GM18526 (cell line): ENCODE results near the gene MUCL1.

Source experiments
- POLR2A ChIP-seq: IDR thresholded peaks from 3 replicates; pipeline ENCODE4 v1.6.1; 2011; ENCODE audit not compliant: insufficient read length; ENCODE audit errors: extremely low read depth

The MUCL1 gene, protein sequence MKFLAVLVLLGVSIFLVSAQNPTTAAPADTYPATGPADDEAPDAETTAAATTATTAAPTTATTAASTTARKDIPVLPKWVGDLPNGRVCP

DNA sequence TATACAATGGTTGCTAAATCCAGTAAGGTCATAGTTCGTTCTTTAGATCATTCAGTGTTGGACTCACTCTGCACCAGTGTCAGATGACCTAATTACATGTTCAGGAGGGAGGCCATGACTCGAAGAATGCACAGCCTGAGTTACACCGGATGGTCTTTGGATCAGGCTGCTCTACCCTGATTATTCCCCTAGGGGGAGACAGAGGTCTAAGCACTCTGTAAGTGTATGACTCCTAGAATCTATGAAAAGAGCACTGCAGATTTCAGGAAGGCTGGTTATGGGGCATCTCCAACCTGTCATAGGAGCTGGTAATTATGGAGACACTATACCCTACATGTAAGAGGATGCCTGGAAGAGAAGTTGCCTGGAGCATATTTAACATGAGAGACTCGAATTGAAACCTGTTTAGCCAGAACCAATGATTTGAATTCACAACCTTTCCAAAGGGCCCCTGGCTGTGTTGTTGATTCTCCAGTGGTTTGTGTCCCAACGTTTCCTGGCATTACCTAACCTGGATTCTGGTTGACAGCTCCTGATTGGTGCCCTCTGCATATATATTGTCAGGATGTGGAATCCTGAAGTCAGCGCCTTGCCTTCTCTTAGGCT, at the start of gene MUCL1:
Gene MUCL1 (plus strand): TSS at position 584 of the 606 bp plus-strand sequence. CDS start 67 bp downstream, outside the sequence.
- no peak for TF ChIP-seq POLR2A

DNA sequence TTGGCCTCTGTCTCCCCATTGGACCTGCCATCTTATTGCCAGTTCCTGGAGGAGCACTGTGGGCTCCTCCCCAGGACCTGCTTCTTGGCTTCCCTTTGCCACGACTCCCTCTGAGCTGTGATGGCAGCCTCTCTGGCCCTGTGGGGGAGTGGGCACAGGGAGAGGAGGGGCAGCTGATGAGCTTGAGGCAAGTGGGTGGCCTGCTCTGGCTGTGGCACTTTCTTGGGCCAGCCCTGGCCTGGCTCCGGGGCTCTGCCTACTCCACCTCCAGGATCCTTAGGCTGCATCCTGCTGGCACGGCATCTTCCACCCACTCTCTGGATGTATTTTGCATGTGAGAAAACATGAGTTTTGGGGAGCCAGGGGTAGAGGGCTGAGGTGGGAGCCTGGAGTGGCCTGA, 32.6 kb upstream of the MUCL1 start:
- TF ChIP-seq POLR2A, result no peak

DNA sequence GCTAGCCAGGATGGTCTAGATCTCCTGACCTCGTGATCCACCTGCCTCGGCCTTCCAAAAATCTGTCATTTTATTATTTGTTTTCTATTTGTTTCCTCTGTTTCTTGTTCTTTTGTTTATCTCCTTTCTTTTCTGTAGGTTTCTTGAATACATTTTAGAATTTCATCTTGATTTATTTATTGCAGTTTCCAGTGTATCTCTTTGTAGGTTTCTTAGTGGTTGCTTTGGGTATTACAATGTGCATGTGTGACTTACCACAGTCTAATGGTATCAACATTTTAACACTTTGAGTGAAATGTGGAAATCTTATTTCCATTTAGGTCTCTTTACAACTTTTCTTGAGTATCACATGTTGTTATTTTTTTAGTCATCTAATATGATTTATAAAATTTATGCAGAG, 29.9 kb upstream of the MUCL1 start:
- no peak for TF ChIP-seq POLR2A

DNA sequence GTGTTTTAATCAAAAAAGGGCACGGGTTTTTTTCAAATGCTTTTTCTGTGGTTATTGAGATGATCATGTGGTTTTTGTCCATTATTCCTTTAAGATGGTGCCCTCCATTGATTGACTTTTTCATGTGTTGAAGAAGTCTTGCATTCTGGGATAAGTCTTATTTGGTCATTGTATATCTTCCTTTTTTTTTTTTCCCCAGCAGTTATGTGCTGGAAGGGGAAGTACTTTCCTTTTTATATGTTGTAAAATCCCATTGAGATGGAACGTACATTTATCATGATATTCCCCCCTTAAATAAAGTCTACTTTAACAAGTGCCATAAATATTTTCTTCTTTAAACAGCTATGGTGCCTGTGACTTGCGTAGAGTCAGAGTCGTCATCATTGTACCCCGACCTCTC, 24.8 kb upstream of the MUCL1 start:
- no peak for TF ChIP-seq POLR2A

DNA sequence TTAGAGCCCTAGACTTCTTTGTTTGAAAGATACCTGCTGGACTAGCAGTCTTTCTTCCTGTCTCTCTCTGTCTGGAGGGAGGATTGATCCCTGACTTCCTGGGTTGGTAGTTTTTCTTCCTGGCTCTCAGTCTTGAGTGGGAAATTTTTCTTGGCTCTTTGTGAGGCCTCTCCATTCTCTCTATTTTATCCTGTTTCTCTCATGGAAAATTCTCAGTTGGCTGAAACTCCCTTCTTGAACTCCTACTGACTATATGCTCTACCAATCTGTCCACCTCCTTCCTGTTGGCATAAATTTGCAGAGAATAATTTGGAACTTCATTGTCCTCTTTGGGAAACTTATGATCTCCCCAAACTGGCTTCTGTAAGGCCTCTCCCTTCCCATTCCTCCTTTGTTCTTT, 24.1 kb upstream of the MUCL1 start:
- no peak for TF ChIP-seq POLR2A

DNA sequence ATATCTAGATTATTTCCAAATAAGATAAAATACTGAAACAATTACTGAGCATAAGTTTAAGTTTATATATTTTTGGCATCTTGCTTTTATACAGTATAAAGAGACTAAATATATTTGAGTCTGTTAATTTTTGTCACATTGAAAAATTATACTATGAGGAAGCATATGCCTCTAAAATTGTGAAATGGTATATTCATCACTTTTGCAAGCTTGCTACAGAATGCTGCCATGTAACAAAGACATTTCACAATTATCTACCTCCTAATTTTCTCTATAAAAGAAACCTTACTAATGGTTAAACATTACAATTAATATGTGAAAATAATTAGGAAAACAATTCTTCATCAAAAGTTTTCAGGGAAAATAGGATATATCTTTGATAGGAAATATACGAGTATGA, 22.7 kb upstream of the MUCL1 start:
- no peak for TF ChIP-seq POLR2A

DNA sequence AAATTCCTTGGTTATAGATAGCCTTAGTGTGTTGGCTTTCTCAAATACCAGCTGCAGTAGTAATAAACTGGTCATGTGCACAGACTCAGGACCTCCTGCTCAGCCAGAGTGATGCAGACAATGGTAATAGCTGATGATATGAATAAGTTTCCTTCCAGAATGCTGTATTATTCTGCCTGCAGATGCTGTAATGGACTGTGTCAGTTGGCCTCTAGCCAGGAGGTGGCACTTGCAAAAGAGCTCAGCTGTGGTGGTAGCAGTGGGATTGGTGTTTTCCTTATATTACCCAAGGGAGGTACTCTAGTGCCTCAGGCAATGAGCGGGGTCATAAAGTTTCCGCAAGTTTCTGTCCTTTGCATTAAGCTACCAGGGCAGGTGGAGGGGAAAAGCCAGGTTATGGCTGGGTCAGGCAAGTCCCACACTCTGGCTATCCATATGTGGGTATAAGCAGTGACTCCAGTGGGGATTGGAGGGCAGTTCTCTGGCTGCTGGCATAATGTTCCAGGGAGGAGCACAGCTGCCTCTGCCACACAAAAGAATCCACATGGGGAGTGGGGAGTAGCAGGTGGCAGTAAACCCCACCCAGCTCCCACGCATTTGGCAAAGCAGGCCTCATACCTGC, 14.0 kb upstream of the MUCL1 start:
- TF ChIP-seq POLR2A, result no peak

DNA sequence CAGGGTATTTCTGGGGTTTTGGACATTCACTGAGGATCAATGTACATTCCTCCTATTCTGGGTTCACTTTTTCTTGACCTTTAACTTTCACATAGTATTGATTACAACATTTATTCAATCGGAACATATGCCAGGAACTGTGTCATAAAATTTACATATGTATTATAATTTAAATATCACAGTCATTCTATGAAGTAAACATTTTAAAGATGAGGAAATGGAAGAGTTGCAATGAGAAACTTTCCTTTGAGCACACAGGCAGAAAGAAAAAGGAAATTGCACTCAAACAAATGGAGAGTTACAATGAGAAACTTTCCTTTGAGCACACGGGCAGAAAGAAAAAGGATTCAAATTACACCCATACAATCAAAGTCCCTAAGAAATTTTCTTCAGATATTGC, 3.1 kb downstream of the MUCL1 start:
- TF ChIP-seq POLR2A, result no peak

DNA sequence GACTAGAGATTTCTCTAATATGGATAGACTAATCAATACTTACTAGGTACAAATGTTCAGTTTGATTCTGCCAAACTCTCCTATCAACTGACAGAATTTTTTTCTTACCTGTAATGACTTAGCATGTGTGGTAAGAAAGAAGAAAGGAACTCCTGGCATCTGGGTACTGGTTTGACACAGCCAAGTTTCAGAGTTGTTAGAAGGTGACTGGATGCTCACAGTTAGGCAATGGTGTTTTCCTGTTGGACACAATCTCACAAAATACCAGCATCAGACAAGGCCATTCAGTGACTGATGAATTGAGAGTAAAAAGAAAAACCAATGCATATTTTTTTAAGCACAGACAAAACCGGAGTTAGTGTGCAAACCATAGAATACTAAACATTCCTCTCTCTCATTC, 4.2 kb downstream of the MUCL1 start:
- no peak for TF ChIP-seq POLR2A

DNA sequence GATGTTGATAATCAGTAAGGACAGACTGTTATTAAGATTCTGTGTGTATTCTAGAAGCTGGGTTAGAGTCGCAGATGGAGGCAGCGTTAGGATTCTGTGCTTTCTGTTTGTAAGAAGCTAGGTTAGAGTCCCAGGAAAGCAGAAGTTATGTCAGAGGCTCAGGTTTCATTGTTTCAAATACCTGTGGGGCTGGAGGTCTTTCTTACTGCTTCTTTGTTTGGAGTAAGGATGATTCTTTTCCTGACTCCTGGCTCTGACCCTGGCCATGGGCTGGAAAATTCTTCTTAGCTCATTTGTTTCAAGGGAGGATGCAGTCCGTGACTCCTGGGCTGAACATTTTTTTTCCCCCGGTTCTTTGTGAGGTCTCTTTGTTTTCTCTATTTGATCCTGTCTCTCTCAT, 5.2 kb downstream of the MUCL1 start:
- TF ChIP-seq POLR2A, result no peak

DNA sequence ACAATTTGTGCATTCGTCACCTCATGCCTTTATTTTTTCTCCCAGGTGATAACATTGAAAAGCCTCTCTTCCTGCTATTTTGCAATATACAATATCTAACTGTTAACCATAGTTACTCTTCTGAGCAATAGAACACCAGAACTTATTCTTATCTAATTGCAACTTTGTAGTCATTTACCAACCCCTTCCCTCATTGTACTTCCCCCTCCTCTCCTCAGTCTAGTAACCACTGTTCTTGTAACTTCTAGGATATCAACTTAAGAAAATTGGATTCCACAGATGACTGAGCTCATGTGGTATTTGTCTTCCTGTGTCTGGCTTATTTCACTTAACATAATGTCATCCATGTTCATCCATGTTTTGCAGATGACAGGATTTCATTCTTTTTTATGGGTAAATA, 7.6 kb downstream of the MUCL1 start:
- no peak for TF ChIP-seq POLR2A

DNA sequence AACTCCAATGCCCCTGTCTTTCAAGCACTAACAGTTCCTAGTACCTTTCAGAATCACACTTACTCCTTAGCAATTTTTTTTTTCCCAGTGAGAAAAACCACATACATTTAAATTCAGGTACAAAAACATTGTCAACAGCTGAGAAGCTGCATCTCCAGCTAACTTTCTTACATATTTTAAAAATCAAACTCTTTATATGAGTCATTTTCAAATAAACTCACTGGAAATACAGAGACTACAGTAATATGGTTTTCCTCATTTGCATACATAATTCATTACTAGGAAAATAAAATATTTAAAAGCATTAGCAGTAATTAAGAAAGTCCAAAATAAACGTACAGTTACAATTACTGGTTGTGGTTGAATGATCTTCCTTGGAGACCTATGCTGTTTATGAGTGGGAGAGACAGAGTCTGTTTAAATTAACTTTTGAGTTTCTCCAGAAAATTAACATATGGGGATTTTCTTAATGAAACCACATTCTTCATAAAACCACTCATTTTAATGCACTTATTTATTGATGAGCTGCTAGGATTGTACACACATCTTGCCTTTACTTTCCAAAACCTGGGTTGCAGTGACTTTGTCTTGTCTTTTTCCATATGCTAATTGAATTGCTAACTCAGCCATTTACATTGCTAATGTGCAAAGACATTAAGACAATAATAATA, 9.8 kb downstream of the MUCL1 start:
- TF ChIP-seq POLR2A, result no peak

DNA sequence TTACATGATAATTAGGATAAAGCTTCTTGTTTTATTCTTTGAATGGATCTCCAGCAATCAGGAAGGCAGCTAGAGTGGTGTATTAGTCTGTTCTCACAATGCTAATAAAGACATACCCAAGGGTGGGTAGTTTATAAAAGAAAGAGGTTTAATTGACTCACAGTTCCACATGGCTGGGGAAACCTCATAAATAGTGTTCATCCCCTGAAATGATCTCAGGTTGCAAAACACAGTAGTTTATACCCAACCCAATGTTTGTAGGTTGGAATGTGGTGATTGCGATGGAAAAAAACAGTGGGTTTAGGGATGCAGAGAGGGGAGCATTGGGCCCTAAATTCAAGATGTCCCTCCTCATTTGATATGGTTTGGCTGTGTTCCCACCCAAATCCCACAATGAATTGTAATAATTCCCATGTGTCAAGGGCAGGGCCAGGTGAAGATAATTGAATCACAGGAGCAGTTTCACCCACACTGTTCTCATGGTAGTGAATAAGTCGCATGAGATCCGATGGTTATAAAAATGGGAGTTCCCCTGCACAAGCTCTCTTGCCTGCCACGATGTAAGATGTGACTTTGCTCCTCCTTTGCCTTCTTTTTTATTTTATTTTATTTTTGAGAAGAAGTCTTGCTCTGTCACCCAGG, 11.5 kb downstream of the MUCL1 start:
- no peak for TF ChIP-seq POLR2A

DNA sequence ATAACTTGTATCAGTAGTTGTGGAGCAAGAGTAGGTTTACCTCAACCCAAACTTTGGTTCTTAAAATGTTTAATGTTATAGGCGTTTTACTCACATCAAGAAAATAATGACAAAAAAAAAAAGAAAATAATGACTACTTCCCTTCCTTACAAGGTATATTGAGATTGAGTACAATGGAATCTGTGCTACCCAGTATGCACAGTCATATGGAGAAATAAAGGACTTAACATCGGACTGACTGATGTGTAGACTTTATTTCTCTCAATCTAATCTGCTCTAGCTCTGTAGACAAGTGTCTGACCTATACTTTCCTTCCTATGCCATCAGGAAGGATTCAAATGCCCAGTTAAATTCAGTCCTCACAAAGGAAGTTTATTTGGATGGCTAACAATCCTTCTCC, 14.4 kb downstream of the MUCL1 start:
- no peak for TF ChIP-seq POLR2A

DNA sequence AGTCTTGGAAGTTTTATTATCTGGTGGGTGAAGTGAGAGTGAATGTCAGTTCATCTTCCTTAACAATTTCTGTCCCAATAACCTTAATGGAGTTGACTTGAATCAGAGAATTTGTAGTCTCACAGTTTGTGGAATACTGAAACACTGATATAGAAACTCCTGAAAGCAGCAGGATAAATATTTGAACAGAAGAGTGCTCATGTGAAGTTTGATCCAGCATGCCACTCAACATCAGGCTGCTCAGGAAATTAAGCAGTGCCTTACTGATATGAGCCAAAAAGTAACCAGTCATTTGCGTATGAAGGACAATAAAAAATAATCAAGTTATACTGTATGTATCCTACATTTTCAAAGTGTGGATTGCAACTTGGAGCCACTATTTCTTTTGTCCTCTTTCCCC, 15.7 kb downstream of the MUCL1 start:
- no peak for TF ChIP-seq POLR2A

DNA sequence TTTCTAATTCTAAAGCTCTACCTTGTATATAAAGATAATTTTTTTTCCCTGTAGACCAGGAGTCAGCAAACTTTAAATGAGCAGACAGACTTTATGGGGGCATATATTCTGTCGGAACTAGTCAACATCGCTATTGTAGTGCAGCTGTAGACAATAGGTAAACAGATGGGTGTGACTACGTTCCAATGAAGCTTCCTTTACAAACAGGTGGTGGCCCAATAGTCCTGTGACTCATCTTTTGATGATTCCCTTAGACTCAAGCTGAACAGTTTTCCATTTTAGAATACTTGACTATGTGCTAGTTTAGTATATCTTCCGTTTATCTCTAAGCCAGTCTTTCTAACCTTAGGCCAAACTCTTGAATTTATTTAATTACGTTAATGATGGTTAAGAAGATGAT, 16.3 kb downstream of the MUCL1 start:
- no peak for TF ChIP-seq POLR2A

DNA sequence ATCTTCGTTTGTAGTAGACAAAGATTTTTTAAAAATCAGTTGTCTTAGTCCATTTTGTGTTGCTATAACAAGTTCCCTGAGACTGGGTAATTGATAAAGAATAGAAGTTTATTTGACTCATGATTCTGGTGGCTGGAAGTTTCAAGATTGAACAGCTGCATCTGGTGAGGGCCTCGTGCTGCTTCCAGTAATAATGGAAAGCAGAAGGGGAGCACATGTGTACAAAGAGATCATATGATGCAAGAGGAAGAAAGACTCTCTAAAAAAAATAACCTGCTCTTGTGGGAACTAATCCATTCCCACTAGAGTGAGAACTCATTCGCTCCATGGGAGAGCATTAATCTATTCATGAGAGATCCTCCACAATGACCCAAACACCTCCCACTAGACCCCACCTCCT, 24.8 kb downstream of the MUCL1 start:
- no peak for TF ChIP-seq POLR2A

DNA sequence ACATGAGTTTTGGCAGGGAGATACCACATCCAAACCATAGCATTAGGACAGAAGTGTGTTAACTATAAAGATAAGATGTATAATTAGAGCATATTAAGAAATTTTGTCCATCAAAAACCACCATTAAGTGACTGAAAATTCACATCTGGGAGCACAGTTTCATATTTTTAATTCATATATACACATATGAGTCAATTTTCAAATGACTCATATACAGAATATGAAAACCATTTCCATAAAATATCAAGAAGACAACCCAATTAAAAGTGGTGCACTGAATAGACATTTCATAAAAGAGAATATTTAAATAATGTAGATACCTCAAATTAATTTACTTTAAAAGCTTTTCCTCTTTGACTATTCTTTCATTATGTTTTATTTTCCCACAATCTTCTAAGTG, 25.3 kb downstream of the MUCL1 start:
- no peak for TF ChIP-seq POLR2A
